ENCODE data around the gene ZNF605.

Gene ZNF605

DNA sequence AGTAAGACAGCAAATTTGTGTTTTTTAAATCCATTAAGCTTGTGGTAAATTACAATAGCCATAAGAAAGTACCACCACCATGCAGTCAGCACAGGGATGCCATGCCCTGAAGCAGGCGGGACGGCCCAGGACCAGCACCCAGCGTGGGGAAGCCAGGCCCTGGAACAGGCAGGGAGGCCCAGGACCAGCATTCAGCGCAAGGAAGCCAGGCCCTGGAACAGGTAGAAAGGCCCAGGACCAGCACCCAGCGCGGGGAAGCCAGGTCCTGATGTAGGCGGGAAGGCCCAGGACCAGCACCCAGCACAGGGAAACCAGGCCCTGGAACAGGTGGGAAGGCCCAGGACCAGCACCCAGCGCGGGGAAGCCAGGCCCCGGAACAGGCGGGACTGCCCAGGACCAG is 81.9 kb downstream of the ZNF605 start:
- Histone ChIP-seq H3K4me3 (no peak overlapping the region), H3K27ac (no peak overlapping the region), H3K9ac (ENCODE audit: insufficient read length) (no peak overlapping the region), H3K9me3 (ENCODE audit: low read depth, low read length) (no peaks in the 10 kb centered on the region), H3K36me3 (ENCODE audit: insufficient read depth, low read length) (no peaks in the 10 kb centered on the region; the same call in 1 of the 2 replicates)
- no peak for DNase-seq (ENCODE audit: low read depth, low spot score)
- no peak for TF ChIP-seq EZH2 (IDR thresholded peaks at IDR 0.05)
- no peak for TF ChIP-seq FOXP2 (optimal IDR thresholded peaks at IDR 0.05; ENCODE audit: control extremely low read depth, extremely low read length, insufficient read depth)
- TF ChIP-seq POLR2AphosphoS5 (IDR thresholded peaks at IDR 0.05; ENCODE audit: borderline replicate concordance, low read depth, low read length), result no peak

GRCh38 chr12:132873724-132874123 is 82.4 kb downstream of the ZNF605 start:
- Histone ChIP-seq H3K4me3 (no peak overlapping the region), H3K9me3 (ENCODE audit: low read depth, low read length) (no peaks in the 10 kb centered on the region), H3K27ac (no peak overlapping the region), H3K36me3 (ENCODE audit: insufficient read depth, low read length) (no peaks in the 10 kb centered on the region; the same call in 1 of the 2 replicates), H3K9ac (ENCODE audit: insufficient read length) (no peak overlapping the region)
- no peak for DNase-seq (ENCODE audit: low read depth, low spot score)
- TF ChIP-seq POLR2AphosphoS5 (IDR thresholded peaks at IDR 0.05; ENCODE audit: borderline replicate concordance, low read depth, low read length) (no peak), FOXP2 (optimal IDR thresholded peaks at IDR 0.05; ENCODE audit: control extremely low read depth, extremely low read length, insufficient read depth) (no peak), EZH2 (IDR thresholded peaks at IDR 0.05) (no peak)

DNA sequence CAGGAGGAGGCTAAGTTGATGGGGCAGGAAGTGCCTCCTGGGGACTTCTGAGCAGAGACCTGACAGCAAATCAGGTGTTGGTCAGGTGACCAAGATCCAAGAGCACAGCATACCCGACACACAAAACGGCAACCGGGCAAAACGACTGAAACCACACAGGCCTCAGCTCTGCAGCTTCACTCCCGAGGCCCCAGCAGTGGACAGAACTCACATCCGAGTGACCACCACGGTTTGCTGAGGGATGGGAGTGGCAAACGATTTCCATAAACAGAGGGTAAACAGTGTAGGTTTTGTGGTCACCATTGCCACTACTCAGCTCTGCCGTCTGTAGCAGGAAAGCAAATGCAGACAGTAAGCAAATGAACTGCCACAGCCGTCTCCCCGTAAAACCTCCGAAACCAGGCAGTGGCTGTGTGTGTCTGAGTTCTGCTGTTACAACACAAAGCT is 83.1 kb downstream of the ZNF605 start:
- DNase-seq (ENCODE audit: low read depth, low spot score), result no peak
- no peak overlapping the region for H3K27ac ChIP-seq
- no peaks in the 10 kb centered on the region; the same call in 1 of the 2 replicates for H3K36me3 ChIP-seq (ENCODE audit: insufficient read depth, low read length)
- H3K9ac ChIP-seq (ENCODE audit: insufficient read length), result no peak overlapping the region
- H3K4me3 ChIP-seq, result no peak overlapping the region
- no peak for TF ChIP-seq POLR2AphosphoS5 (IDR thresholded peaks at IDR 0.05; ENCODE audit: borderline replicate concordance, low read depth, low read length)
- TF ChIP-seq EZH2 (IDR thresholded peaks at IDR 0.05), result no peak
- TF ChIP-seq FOXP2 (optimal IDR thresholded peaks at IDR 0.05; ENCODE audit: control extremely low read depth, extremely low read length, insufficient read depth), result no peak
- no peaks in the 10 kb centered on the region for H3K9me3 ChIP-seq (ENCODE audit: low read depth, low read length)

GRCh38 chr12:132872073-132872855 is 83.8 kb downstream of the ZNF605 start:
- no peak for DNase-seq (ENCODE audit: low read depth, low spot score)
- Histone ChIP-seq H3K36me3 (ENCODE audit: insufficient read depth, low read length) (no peaks in the 10 kb centered on the region; the same call in 1 of the 2 replicates), H3K9ac (ENCODE audit: insufficient read length) (no peak overlapping the region), H3K27ac (no peak overlapping the region), H3K4me3 (no peak overlapping the region), H3K9me3 (ENCODE audit: low read depth, low read length) (no peaks in the 10 kb centered on the region)
- TF ChIP-seq FOXP2 (optimal IDR thresholded peaks at IDR 0.05; ENCODE audit: control extremely low read depth, extremely low read length, insufficient read depth) (no peak), POLR2AphosphoS5 (IDR thresholded peaks at IDR 0.05; ENCODE audit: borderline replicate concordance, low read depth, low read length) (no peak)

DNA sequence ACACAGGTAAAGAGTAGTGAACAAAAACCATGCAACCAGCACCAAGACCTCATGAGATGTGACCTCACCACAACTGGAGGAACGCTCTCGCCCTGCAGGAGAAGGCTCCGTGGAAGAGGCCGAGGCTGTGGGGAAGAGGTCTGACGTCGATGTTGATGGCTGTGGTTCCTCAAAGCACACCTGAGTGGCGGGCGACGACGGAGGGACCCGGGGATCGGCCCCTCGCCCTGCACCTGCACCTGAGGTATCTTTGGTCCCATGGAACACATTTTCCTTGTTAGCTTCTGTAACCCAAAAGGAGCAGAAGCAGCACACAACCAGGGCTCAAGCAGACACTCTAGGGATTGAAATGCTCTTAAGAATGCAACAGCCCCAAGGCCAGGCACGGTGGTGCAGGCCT is 86.6 kb downstream of the ZNF605 start:
- no peak for TF ChIP-seq FOXP2 (optimal IDR thresholded peaks at IDR 0.05; ENCODE audit: control extremely low read depth, extremely low read length, insufficient read depth)
- TF ChIP-seq POLR2AphosphoS5 (IDR thresholded peaks at IDR 0.05; ENCODE audit: borderline replicate concordance, low read depth, low read length), result no peak
- TF ChIP-seq EZH2 (IDR thresholded peaks at IDR 0.05), result no peak
- Histone ChIP-seq H3K36me3 (ENCODE audit: insufficient read depth, low read length) (no peaks in the 10 kb centered on the region; the same call in 1 of the 2 replicates), H3K27ac (no peak overlapping the region)

More for the DNA sequence above, 86.6 kb downstream of the ZNF605 start:
- no peaks in the 10 kb centered on the region for H3K9me3 ChIP-seq (ENCODE audit: low read depth, low read length)
- H3K9ac ChIP-seq (ENCODE audit: insufficient read length), result no peak overlapping the region
- no peak for DNase-seq (ENCODE audit: low read depth, low spot score)
- no peak overlapping the region for H3K4me3 ChIP-seq

All from SK-N-MC (cell line).